Smooth muscle cell (in vitro differentiated cells): ENCODE data around the gene PPTC7. TPM values are rescaled to one million over a fixed set of nuclear protein-coding genes. Genes with fewer than 3 reads are reported as not detected.
"Not testable (repeated sequence)": the region's sequence is repeated elsewhere in the genome, so short reads cannot be mapped to it uniquely, and the experiment has no call there.

Experiments used
- DNase-seq: peaks from one replicate; lab custom pipeline; 2025; ENCODE audit not compliant: unreplicated experiment; lab: John Stamatoyannopoulos, UW
- H2AFZ ChIP-seq: fragments of 200-600 bp; sonication (generic); 2 replicates; pipeline ENCODE4 v1.6.0; 2016; ENCODE audit warnings: antibody characterized with exemption, low read depth, mild to moderate bottlenecking
- H3F3A ChIP-seq: fragments of 200-600 bp; sonication (generic); 2 replicates; pipeline ENCODE4 v1.6.0; 2017; ENCODE audit warnings: antibody characterized with exemption, low read depth
- H3K27ac ChIP-seq: fragments of 200-600 bp; sonication (generic); 2 replicates; pipeline ENCODE4 v1.5.1; 2016; ENCODE audit warnings: low read depth, mild to moderate bottlenecking
- H3K27me3 ChIP-seq: fragments of 200-600 bp; sonication (generic); 2 replicates; pipeline ENCODE4 v1.6.1; 2016; ENCODE audit warnings: low read depth, mild to moderate bottlenecking
- H3K36me3 ChIP-seq: fragments of 200-600 bp; sonication (generic); 2 replicates; pipeline ENCODE4 v1.5.1; 2016; ENCODE audit warnings: low read depth
- H3K4me1 ChIP-seq: fragments of 200-600 bp; sonication (generic); 2 replicates; pipeline ENCODE4 v1.5.1; 2016; ENCODE audit warnings: low read depth
- H3K4me2 ChIP-seq: fragments of 200-600 bp; sonication (generic); 2 replicates; pipeline ENCODE4 v1.6.0; 2016; ENCODE audit warnings: mild to moderate bottlenecking
- H3K4me3 ChIP-seq: fragments of 200-600 bp; sonication (generic); 2 replicates; pipeline ENCODE4 v1.5.1; 2016; ENCODE audit warnings: mild to moderate bottlenecking
- H3K79me2 ChIP-seq: fragments of 200-600 bp; sonication (generic); 2 replicates; pipeline ENCODE4 v1.6.0; 2016; ENCODE audit warnings: low read depth, mild to moderate bottlenecking
- H3K9ac ChIP-seq: fragments of 200-600 bp; sonication (generic); 2 replicates; pipeline ENCODE4 v1.6.0; 2016; ENCODE audit warnings: low read depth
- H3K9me3 ChIP-seq: fragments of 200-600 bp; sonication (generic); replicated peaks from 2 replicates; pipeline ENCODE4 v1.5.1; 2016; ENCODE audit warnings: low read depth
- H4K20me1 ChIP-seq: fragments of 200-600 bp; sonication (generic); 2 replicates; pipeline ENCODE4 v1.6.0; 2016; ENCODE audit warnings: low read depth
- CTCF ChIP-seq: fragments of 200-600 bp; sonication (generic); IDR thresholded peaks from 2 replicates; pipeline ENCODE4 v1.5.1; 2017; ENCODE audit warnings: borderline replicate concordance, mild to moderate bottlenecking, antibody characterized with exemption; ENCODE audit not compliant: insufficient read depth, poor library complexity, severe bottlenecking
- WGBS: methylation state at CpG from one replicate; pipeline ENCODE4 v1.1.7; 2016; ENCODE audit warnings: low lambda C conversion rate; 5-methylcytosine and 5-hydroxymethylcytosine counted together
- polyA plus RNA-seq: library from polyadenylated mRNA; unstranded; fragments of >200 nt; fragmentation: Nextera tagmentation; extraction: Ambion mirVana; gene quantifications from 2 replicates; pipeline ENCODE4 v1.2.1, GENCODE V29; 2016
- total RNA-seq: library from RNA; depleted of rRNA; stranded (reverse); fragments of >200 nt; gene quantifications from 2 replicates; pipeline ENCODE4 v1.2.3, GENCODE V29; 2014

PPTC7 gene
- total and polyA plus RNA-seq, 2 experiments from 2014 or later: 3.6 to 8.9 TPM

- H3K27ac ChIP-seq: peak overlapping the region; percentile 26
Measured at GRCh38 chr12:110545812-110546211, 37.3 kb downstream of the PPTC7 start.

GRCh38 chr12:110545259-110545658 lies 37.9 kb downstream of the PPTC7 start:
- H3K36me3 ChIP-seq, H3K9me3 ChIP-seq, H3K79me2 ChIP-seq, H3K4me2 ChIP-seq, H3K9ac ChIP-seq, H3K4me3 ChIP-seq, H3K4me1 ChIP-seq, H3K27ac ChIP-seq, DNase-seq, H2AFZ ChIP-seq, H3K27me3 ChIP-seq, H3F3A ChIP-seq: not testable (repeated sequence)
- H4K20me1 ChIP-seq: peaks cover 42% of the 10 kb centered on the region
- WGBS: 71% methylated on average over 4 of the region's 4 CpGs

More at GRCh38 chr12:110545812-110546211, 37.3 kb downstream of the PPTC7 start:
- no peak for DNase-seq
- H2AFZ ChIP-seq: no peak overlapping the region
- no peaks in the 10 kb centered on the region for H3K9me3 ChIP-seq
- no peaks in the 10 kb centered on the region for H3K27me3 ChIP-seq
- H3K36me3 ChIP-seq: no peaks in the 10 kb centered on the region
- H3K4me1 ChIP-seq: no peaks in the 10 kb centered on the region
- H3K9ac ChIP-seq: no peak overlapping the region
- H3F3A ChIP-seq: peaks cover 8% of the 10 kb centered on the region
- H3K4me3 ChIP-seq: no peak overlapping the region
- H3K79me2 ChIP-seq: no peaks in the 10 kb centered on the region
- 95% methylated on average over 10 of the region's 10 CpGs for WGBS
- H4K20me1 ChIP-seq: peaks cover 39% of the 10 kb centered on the region
- TF ChIP-seq CTCF: no peak
- H3K4me2 ChIP-seq: peak overlapping the region; percentile 9

- WGBS: 96% methylated on average over 4 of the region's 4 CpGs
- Histone ChIP-seq H3K9ac (no peak overlapping the region), H2AFZ (no peak overlapping the region), H3K4me3 (no peak overlapping the region), H3K4me1 (no peaks in the 10 kb centered on the region), H3F3A (peaks cover 8% of the 10 kb centered on the region), H3K9me3 (no peaks in the 10 kb centered on the region), H3K4me2 (no peak overlapping the region), H3K36me3 (no peaks in the 10 kb centered on the region), H3K27ac (no peak overlapping the region), H3K27me3 (no peaks in the 10 kb centered on the region), H3K79me2 (no peaks in the 10 kb centered on the region), H4K20me1 (peaks cover 41% of the 10 kb centered on the region)
- no peak for DNase-seq
- no peak for TF ChIP-seq CTCF
Measured at GRCh38 chr12:110543965-110544364, 39.2 kb downstream of the PPTC7 start.

- TF ChIP-seq CTCF: no peak
- Histone ChIP-seq H3K4me3 (no peak overlapping the region), H3K9ac (no peak overlapping the region), H3K36me3 (no peaks in the 10 kb centered on the region), H4K20me1 (peaks cover 41% of the 10 kb centered on the region), H3K27me3 (no peaks in the 10 kb centered on the region), H3F3A (peaks cover 8% of the 10 kb centered on the region), H3K79me2 (no peaks in the 10 kb centered on the region), H3K27ac (no peak overlapping the region), H3K4me2 (no peak overlapping the region), H3K9me3 (no peaks in the 10 kb centered on the region), H2AFZ (no peak overlapping the region), H3K4me1 (no peaks in the 10 kb centered on the region)
- 83% methylated on average over 7 of the region's 7 CpGs for WGBS
- DNase-seq: no peak
Measured at GRCh38 chr12:110543252-110543959, 39.7 kb downstream of the PPTC7 start.
